HepG2 (cell line): ENCODE data around the gene TMEM141. TPM values are rescaled to one million over a fixed set of nuclear protein-coding genes. Genes with fewer than 3 reads are reported as not detected.
A peak's percentile ranks its signal among the peaks of the same experiment; 100 is the strongest.

Experiments used
- BRCA1 ChIP-seq: sonication (generic); formaldehyde crosslinking; IDR thresholded peaks from 2 replicates; pipeline ENCODE4 v1.4.0; 2020; ENCODE audit warnings: missing genetic modification reagents
- ERF ChIP-seq: IDR thresholded peaks from 2 replicates; pipeline ENCODE4 v1.6.1; 2018; ENCODE audit warnings: missing biosample characterization, missing genetic modification reagents
- FOXA3 ChIP-seq: IDR thresholded peaks from 2 replicates; pipeline ENCODE4 v1.6.1; 2016; ENCODE audit warnings: missing genetic modification reagents, missing compliant biosample characterization
- HNF4G ChIP-seq, 2 experiments: sonication (generic) in 1 of 2; formaldehyde crosslinking in 1 of 2; IDR thresholded peaks; 2 replicates each; pipeline versions ENCODE4 v1.4.0 to v1.6.1; 2011 to 2020; ENCODE audit warnings: borderline replicate concordance in 2 of 2, low read depth in 2 of 2, mild to moderate bottlenecking in 2 of 2, low read length in 1 of 2, missing genetic modification reagents in 1 of 2, moderate library complexity in 1 of 2
- HNRNPL ChIP-seq: fragments of 200-400 bp; formaldehyde crosslinking; IDR thresholded peaks from 2 replicates; pipeline ENCODE4 v1.6.1; 2017; ENCODE audit warnings: mild to moderate bottlenecking, low read depth, low read length
- HOXD1 ChIP-seq: sonication (generic); formaldehyde crosslinking; IDR thresholded peaks from 2 replicates; pipeline ENCODE4 v1.5.0; 2020; ENCODE audit warnings: missing genetic modification reagents
- LCORL ChIP-seq, 2 experiments: fragments of 450-650 bp in 1 of 2; sonication (generic) in 1 of 2; formaldehyde crosslinking in 1 of 2; IDR thresholded peaks; 2 replicates each; pipeline versions ENCODE4 v1.5.0 to v1.6.1; 2017 to 2020; ENCODE audit warnings: antibody characterized with exemption in 1 of 2, missing genetic modification reagents in 1 of 2
- MEIS1 ChIP-seq: sonication (generic); formaldehyde crosslinking; IDR thresholded peaks from 2 replicates; pipeline ENCODE4 v1.9.0; 2021; ENCODE audit warnings: mild to moderate bottlenecking, missing genetic modification reagents, moderate library complexity, borderline replicate concordance
- MTA1 ChIP-seq: sonication (generic); formaldehyde crosslinking; IDR thresholded peaks from 2 replicates; pipeline ENCODE4 v1.4.0; 2020; ENCODE audit warnings: missing genetic modification reagents, mild to moderate bottlenecking, borderline replicate concordance
- MTERF4 ChIP-seq: sonication (generic); formaldehyde crosslinking; IDR thresholded peaks from 2 replicates; pipeline ENCODE4 v1.8.0; 2023; ENCODE audit warnings: mild to moderate bottlenecking, missing genetic modification reagents
- PREB ChIP-seq: sonication (generic); formaldehyde crosslinking; IDR thresholded peaks from 2 replicates; pipeline ENCODE4 v1.4.0; 2020; ENCODE audit warnings: missing genetic modification reagents
- RERE ChIP-seq: IDR thresholded peaks from 2 replicates; pipeline ENCODE4 v1.6.1; 2016; ENCODE audit warnings: low read depth, missing genetic modification reagents, missing compliant biosample characterization
- TEAD2 ChIP-seq: sonication (generic); formaldehyde crosslinking; IDR thresholded peaks from 2 replicates; pipeline ENCODE4 v1.9.0; 2021; ENCODE audit warnings: missing genetic modification reagents
- ZNF841 ChIP-seq: sonication (generic); formaldehyde crosslinking; IDR thresholded peaks from 2 replicates; pipeline ENCODE4 v1.8.1; 2023; ENCODE audit warnings: missing genetic modification reagents, borderline replicate concordance
- ZNF891 ChIP-seq: sonication (generic); formaldehyde crosslinking; IDR thresholded peaks from 2 replicates; pipeline ENCODE4 v1.5.0; 2020; ENCODE audit warnings: mild to moderate bottlenecking, missing genetic modification reagents
- polyA plus RNA-seq, 8 experiments: library from polyadenylated mRNA; depleted of rRNA in 3 of 8; stranded (reverse) in 7 of 8; unstranded in 1 of 8; fragments of >200 nt; fragmentation: Illumina TruSeq in 4 of 8; extraction: Trizol in 4 of 8; gene quantifications; 2 replicates each; pipeline versions ENCODE4 v1.2.1 to v1.2.3, GENCODE V29; 2011 to 2016; ENCODE audit warnings: low read depth in 4 of 8, missing spikeins in 1 of 8, mixed read lengths in 1 of 8; ENCODE audit not compliant: insufficient read depth in 1 of 8
- total RNA-seq, 5 experiments: library from RNA; depleted of rRNA; stranded (reverse); fragments of >200 nt; fragmentation: Illumina TruSeq; extraction: Trizol; gene quantifications; 2 replicates each; pipeline ENCODE4 v1.2.3, GENCODE V29; 2016; ENCODE audit warnings: low read depth in 1 of 5
- TF ChIP-seq, protein P1 (sequence below): sonication (generic); formaldehyde crosslinking; IDR thresholded peaks from 2 replicates; pipeline ENCODE4 v1.8.1; 2023; ENCODE audit warnings: mild to moderate bottlenecking, moderate library complexity, missing genetic modification reagents
- TF ChIP-seq, protein P2 (sequence below): sonication (generic); formaldehyde crosslinking; IDR thresholded peaks from 2 replicates; pipeline ENCODE4 v1.8.0; 2022; ENCODE audit warnings: missing genetic modification reagents, mild to moderate bottlenecking, inconsistent platforms, borderline replicate concordance

The TMEM141 gene
- total and polyA plus RNA-seq, 2 of the 13 experiments (the other 11 are each of a cell fraction or from before 2014, with no cell fraction given), result 81.0 to 202 TPM

DNA sequence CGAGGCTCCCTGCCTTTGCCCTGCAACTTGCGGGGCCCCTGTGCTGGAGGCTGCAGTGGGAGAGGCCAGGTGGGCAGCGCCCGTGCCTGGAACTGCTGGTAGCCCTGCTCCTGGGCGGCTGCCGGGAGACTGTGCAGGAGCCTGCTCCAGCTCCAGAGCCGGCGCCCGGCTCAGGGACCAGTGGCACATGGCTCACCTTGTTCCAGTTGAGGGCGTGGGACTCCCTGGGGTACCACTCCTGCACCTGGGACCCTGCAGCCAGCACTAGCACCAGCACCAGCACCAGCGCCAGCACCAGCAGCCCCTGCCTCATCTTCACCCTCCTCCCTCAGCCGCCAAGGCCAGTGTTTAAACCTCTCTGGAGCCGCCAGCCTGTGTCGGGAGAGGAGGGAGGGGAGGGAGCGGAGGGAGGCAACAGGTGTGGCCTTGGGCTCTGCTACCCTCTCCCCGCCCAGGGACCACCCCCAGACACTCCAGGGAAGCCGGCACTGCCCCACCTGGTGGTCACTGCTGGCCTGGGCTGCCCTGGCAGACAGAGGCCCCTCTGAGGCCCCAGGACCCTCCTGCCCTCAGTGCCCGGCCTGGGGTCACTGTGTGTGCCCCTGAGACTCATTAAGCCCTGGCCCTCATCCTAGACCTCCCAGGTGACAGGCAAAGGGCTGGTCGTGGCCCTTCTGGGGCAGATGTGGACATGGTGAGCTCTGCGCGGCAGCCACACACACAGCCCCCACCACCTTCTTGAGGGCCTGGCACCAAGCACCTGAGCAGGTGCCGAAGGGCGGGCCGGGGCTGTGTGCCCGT is 48.4 kb upstream of the TMEM141 start, which contains the start of gene LCN10 (continued):
- TF ChIP-seq, protein P1, sequence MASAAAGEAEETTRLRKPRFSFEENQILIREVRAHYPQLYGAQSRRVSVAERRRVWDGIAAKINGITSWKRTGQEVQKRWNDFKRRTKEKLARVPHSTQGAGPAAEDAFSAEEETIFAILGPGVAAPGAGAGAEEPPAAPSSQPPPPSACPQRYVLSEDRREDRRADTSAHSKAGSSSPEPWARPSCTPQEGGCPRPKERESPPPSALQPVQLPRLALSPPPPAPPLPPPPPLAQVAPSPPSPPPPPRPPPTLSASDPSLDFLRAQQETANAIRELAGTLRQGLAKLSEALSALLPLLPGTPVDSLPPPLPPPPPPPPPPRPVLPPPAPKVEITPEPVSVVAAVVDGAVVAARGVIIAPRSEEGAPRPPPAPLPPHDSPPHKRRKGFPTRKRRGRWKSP, result no peak
- TF ChIP-seq BRCA1 (CRISPR knock-in tag), result no peak
- TF ChIP-seq MEIS1, result no peak
- TF ChIP-seq RERE, result no peak
- no peak for TF ChIP-seq MTERF4
- TF ChIP-seq ERF, result no peak
- no peak for TF ChIP-seq PREB (CRISPR knock-in tag)
- TF ChIP-seq MTA1 (CRISPR knock-in tag), result 0 out of 2 replicates have a peak, but pooled peaks have one; percentile 18
- no peak for TF ChIP-seq HNF4G (IDR thresholded peaks at IDR 0.05; ENCODE audit: borderline replicate concordance, low read depth, low read length)
- TF ChIP-seq HNF4G (CRISPR knock-in tag; IDR thresholded peaks at IDR 0.05; ENCODE audit: borderline replicate concordance, low read depth), result no peak
- TF ChIP-seq FOXA3 (CRISPR knock-in tag), result no peak
- peak; percentile 72; the same call in 1 of the 2 replicates for TF ChIP-seq HNRNPL
- no peak for TF ChIP-seq LCORL (IDR thresholded peaks at IDR 0.05)
- no peak for TF ChIP-seq LCORL (CRISPR knock-in tag; IDR thresholded peaks at IDR 0.05)
- TF ChIP-seq ZNF841 (CRISPR knock-in tag), result no peak
- TF ChIP-seq TEAD2, result no peak
- TF ChIP-seq, protein P2, sequence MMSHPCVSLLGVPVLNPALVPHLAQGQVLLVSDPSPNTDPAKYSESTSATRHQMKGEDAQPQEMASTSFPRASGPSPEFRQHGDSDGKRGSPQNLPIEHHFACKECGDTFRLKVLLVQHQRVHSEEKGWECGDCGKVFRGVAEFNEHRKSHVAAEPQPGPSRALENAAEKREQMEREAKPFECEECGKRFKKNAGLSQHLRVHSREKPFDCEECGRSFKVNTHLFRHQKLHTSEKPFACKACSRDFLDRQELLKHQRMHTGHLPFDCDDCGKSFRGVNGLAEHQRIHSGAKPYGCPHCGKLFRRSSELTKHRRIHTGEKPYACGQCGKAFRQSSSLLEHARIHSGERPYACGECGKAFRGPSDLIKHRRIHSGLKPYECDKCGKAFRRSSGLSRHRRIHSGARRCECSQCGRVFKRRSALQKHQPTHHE (CRISPR knock-in tag), result no peak
- TF ChIP-seq HOXD1 (CRISPR knock-in tag), result no peak
- TF ChIP-seq ZNF891 (CRISPR knock-in tag), result 0 out of 2 replicates have a peak, but pooled peaks have one; percentile 22
